OCI-LY1 (cell line): Measurements from ENCODE around the gene SELENOP.

Source experiments
- H2AFZ ChIP-seq: fragments of 200-600 bp; sonication (generic), shearing (Covaris generic); 2 replicates; pipeline ENCODE4 v1.6.0; 2014; ENCODE audit warnings: antibody characterized with exemption, mild to moderate bottlenecking, low read length
- H3F3A ChIP-seq: fragments of 200-600 bp; sonication (generic), shearing (Covaris generic); 2 replicates; pipeline ENCODE4 v1.6.0; 2014; ENCODE audit warnings: mild to moderate bottlenecking, antibody characterized with exemption, low read length, moderate library complexity; ENCODE audit not compliant: insufficient read depth
- H3K27ac ChIP-seq: fragments of 200-600 bp; sonication (generic); 2 replicates; pipeline ENCODE4 v1.5.1; 2014; ENCODE audit warnings: low read length, mixed run types, mild to moderate bottlenecking, low read depth; ENCODE audit not compliant: poor library complexity, severe bottlenecking
- H3K27me3 ChIP-seq: fragments of 200-600 bp; sonication (generic); 2 replicates; pipeline ENCODE4 v1.6.0; 2014; ENCODE audit warnings: antibody characterized with exemption, mild to moderate bottlenecking, low read length, moderate library complexity; ENCODE audit not compliant: insufficient read depth
- H3K36me3 ChIP-seq: fragments of 200-600 bp; sonication (generic); 2 replicates; pipeline ENCODE4 v1.6.1; 2014; ENCODE audit warnings: mild to moderate bottlenecking, antibody characterized with exemption, low read length, moderate library complexity, mixed read lengths; ENCODE audit not compliant: insufficient read depth
- H3K4me1 ChIP-seq: fragments of 200-600 bp; sonication (generic); 2 replicates; pipeline ENCODE4 v1.5.1; 2014; ENCODE audit warnings: mild to moderate bottlenecking, low read length, moderate library complexity; ENCODE audit not compliant: insufficient read depth, severe bottlenecking
- H3K4me2 ChIP-seq: fragments of 200-600 bp; sonication (generic), shearing (Covaris generic); 2 replicates; pipeline ENCODE4 v1.6.1; 2014; ENCODE audit warnings: low read length
- H3K4me3 ChIP-seq: fragments of 200-600 bp; sonication (generic); 2 replicates; pipeline ENCODE4 v1.5.1; 2014; ENCODE audit warnings: low read length, low read depth, mild to moderate bottlenecking, mixed read lengths; ENCODE audit not compliant: poor library complexity, severe bottlenecking
- H3K79me2 ChIP-seq: fragments of 200-600 bp; shearing (Covaris generic); 2 replicates; pipeline ENCODE4 v1.6.1; 2016; ENCODE audit warnings: mixed run types, low read length, mixed read lengths; ENCODE audit not compliant: insufficient read depth
- H3K9ac ChIP-seq: fragments of 200-600 bp; sonication (generic), shearing (Covaris generic); 2 replicates; pipeline ENCODE4 v1.6.1; 2014; ENCODE audit warnings: mild to moderate bottlenecking, low read length, mixed read lengths
- H3K9me2 ChIP-seq: fragments of 200-600 bp; sonication (generic), shearing (Covaris generic); 2 replicates; pipeline ENCODE4 v1.6.1; 2014; ENCODE audit warnings: low read depth, mild to moderate bottlenecking, low read length, mixed read lengths
- H3K9me3 ChIP-seq: fragments of 200-600 bp; shearing (Covaris generic); 2 replicates; pipeline ENCODE4 v1.6.1; 2014; ENCODE audit warnings: low read length, mixed read lengths
- H4K20me1 ChIP-seq: fragments of 200-600 bp; sonication (generic), shearing (Covaris generic); 2 replicates; pipeline ENCODE4 v1.6.0; 2016; ENCODE audit warnings: mild to moderate bottlenecking, low read length; ENCODE audit not compliant: insufficient read depth
- EZH2 ChIP-seq: fragments of 200-600 bp; sonication (generic), shearing (Covaris generic); IDR thresholded peaks from 2 replicates; pipeline ENCODE4 v1.8.0; 2017; ENCODE audit warnings: borderline replicate concordance, mixed run types, mild to moderate bottlenecking, antibody characterized with exemption, low read length, moderate library complexity, mixed read lengths
- TF ChIP-seq, protein P1 (sequence below): fragments of 200-600 bp; sonication (generic), shearing (Covaris generic); IDR thresholded peaks from 2 replicates; pipeline ENCODE4 v1.5.1; 2017; ENCODE audit warnings: mild to moderate bottlenecking, antibody characterized with exemption, low read length, moderate library complexity, mixed read lengths

SELENOP gene

DNA sequence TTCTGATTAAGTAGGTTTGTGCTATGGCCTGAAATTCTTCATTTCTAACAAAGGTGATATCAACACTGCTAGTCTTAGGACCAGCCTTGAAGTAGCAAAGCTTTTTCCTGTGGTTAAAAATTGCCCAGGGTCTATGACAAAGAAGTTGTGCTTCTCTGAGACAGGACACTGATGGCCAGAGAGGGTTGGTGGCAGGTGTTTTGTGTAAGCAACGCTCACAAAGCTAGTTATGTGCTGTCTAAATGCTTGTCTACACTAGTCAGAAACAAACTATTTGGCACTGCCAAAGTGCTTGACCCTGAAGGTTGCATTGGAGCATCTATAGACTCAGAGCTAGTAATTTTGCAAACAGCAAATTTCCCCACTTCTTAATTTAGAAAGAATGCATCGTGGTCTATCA is 44.1 kb upstream of the SELENOP start:
- Histone ChIP-seq H3F3A (no peaks in the 10 kb centered on the region), H3K9me3 (no peaks in the 10 kb centered on the region), H3K9me2 (no peaks in the 10 kb centered on the region), H3K79me2 (no peaks in the 10 kb centered on the region), H3K4me2 (no peak overlapping the region), H3K27me3 (no peaks in the 10 kb centered on the region), H3K4me1 (no peaks in the 10 kb centered on the region), H3K4me3 (no peak overlapping the region), H2AFZ (no peak overlapping the region), H3K9ac (no peak overlapping the region), H3K27ac (no peak overlapping the region), H4K20me1 (no peaks in the 10 kb centered on the region), H3K36me3 (no peaks in the 10 kb centered on the region)
- TF ChIP-seq EZH2, result no peak
- TF ChIP-seq, protein P1, sequence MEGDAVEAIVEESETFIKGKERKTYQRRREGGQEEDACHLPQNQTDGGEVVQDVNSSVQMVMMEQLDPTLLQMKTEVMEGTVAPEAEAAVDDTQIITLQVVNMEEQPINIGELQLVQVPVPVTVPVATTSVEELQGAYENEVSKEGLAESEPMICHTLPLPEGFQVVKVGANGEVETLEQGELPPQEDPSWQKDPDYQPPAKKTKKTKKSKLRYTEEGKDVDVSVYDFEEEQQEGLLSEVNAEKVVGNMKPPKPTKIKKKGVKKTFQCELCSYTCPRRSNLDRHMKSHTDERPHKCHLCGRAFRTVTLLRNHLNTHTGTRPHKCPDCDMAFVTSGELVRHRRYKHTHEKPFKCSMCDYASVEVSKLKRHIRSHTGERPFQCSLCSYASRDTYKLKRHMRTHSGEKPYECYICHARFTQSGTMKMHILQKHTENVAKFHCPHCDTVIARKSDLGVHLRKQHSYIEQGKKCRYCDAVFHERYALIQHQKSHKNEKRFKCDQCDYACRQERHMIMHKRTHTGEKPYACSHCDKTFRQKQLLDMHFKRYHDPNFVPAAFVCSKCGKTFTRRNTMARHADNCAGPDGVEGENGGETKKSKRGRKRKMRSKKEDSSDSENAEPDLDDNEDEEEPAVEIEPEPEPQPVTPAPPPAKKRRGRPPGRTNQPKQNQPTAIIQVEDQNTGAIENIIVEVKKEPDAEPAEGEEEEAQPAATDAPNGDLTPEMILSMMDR, result no peak

DNA sequence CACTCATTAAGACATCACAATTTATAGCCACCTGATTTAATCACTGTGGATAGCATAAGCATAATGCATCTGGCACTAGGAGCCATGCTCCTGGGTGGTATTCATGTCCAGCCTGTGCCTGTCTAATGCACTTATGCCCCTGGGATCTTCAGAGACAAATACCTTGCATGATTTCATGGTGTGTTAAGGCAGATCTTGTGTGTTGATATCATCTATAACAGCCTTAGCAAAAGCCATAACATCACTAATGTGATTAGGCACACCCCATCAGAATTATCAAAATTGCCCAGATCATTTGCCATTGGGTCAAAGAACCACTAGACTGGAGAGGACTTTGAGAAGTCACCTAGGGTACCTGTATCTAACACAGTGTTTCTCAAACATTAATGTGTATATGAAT is 43.7 kb upstream of the SELENOP start:
- no peaks in the 10 kb centered on the region for H3K9me3 ChIP-seq
- H3K9ac ChIP-seq, result no peak overlapping the region
- no peak overlapping the region for H3K4me2 ChIP-seq
- H4K20me1 ChIP-seq, result no peaks in the 10 kb centered on the region
- H3F3A ChIP-seq, result no peaks in the 10 kb centered on the region
- H3K27ac ChIP-seq, result no peak overlapping the region
- TF ChIP-seq, protein P1, result no peak
- TF ChIP-seq EZH2, result no peak
- H3K9me2 ChIP-seq, result no peaks in the 10 kb centered on the region
- H2AFZ ChIP-seq, result no peak overlapping the region
- no peaks in the 10 kb centered on the region for H3K79me2 ChIP-seq
- H3K4me1 ChIP-seq, result no peaks in the 10 kb centered on the region
- no peaks in the 10 kb centered on the region for H3K27me3 ChIP-seq
- no peaks in the 10 kb centered on the region for H3K36me3 ChIP-seq
- H3K4me3 ChIP-seq, result no peak overlapping the region

DNA sequence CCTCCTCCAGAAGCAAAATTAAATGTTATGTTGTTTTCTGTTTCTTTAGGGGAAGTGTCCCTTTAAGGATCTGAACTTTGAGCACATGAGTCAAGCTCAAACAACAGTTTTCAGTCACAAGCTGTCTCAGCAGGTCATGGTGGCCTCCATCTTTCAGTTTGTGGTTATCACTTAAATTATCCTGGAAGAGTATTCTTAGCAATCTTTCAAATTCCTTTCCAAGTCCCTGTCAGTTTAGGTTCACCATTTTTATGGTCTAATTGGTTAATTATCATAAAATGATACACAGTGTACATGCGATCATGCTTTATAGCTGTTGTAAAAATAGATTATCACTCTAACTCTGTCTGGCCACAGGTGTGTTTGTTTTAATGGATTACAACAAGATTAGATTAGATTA is 43.1 kb upstream of the SELENOP start:
- TF ChIP-seq, protein P1, result no peak
- no peak for TF ChIP-seq EZH2
- no peak overlapping the region for H3K4me2 ChIP-seq

More for the DNA sequence above, 43.1 kb upstream of the SELENOP start:
- Histone ChIP-seq H3K9me3 (no peaks in the 10 kb centered on the region), H3K36me3 (no peaks in the 10 kb centered on the region), H3K9ac (no peak overlapping the region), H3F3A (no peaks in the 10 kb centered on the region), H3K9me2 (no peaks in the 10 kb centered on the region), H3K4me1 (no peaks in the 10 kb centered on the region), H3K4me3 (no peak overlapping the region), H3K79me2 (no peaks in the 10 kb centered on the region), H3K27ac (no peak overlapping the region), H3K27me3 (no peaks in the 10 kb centered on the region), H4K20me1 (no peaks in the 10 kb centered on the region), H2AFZ (no peak overlapping the region)
